GM19324 (cell line): ENCODE measurements around the gene JAGN1.
"Not testable (repeated sequence)": the region's sequence is repeated elsewhere in the genome, so short reads cannot be mapped to it uniquely, and the experiment has no call there.

Experiments used
- ATAC-seq: cut with Tn5 transposase; IDR thresholded peaks from one replicate; pipeline ENCODE4 v1.9.1; 2021; ENCODE audit warnings: mild to moderate bottlenecking, moderate library complexity; ENCODE audit not compliant: unreplicated experiment, low FRiP score

JAGN1 gene

DNA sequence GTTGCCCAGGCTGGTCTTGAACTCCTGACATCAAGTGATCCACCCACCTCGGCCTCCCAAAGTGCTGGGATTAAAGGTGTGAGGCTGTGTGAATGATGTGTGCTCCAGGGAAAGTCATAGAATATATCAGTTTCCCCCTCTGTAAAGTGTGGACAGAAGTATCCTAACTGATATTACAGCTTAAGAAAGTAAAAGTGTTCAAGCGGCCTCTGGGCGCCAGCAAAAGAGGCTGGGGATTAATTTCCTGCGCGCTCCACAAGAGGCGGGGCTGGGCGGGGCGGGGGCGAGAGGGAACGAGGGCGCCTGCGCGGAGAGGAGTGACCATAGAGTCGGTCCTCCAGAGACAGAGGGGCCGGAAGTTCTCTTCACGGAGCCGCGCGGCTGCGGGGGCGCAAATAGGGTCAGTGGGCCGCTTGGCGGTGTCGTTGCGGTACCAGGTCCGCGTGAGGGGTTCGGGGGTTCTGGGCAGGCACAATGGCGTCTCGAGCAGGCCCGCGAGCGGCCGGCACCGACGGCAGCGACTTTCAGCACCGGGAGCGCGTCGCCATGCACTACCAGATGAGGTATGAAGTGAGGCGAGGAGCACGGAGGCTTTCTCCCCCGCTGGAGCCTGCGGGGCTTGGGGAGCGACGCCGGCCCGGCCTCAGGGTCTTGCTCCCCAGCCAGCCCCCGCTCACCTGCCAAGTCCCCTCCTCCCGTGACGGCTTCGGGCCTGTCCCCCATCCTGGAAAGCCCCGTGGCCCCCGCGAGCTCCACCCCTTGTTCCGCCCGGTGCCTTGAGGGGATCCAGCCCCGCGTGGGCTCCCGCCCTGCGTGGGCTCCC lies at the start of gene JAGN1:
Gene JAGN1 (plus strand): TSS at position 362 of the 823 bp plus-strand sequence. CDS start 113 bp downstream, at position 475.
- peak; percentile 89 for ATAC-seq

DNA sequence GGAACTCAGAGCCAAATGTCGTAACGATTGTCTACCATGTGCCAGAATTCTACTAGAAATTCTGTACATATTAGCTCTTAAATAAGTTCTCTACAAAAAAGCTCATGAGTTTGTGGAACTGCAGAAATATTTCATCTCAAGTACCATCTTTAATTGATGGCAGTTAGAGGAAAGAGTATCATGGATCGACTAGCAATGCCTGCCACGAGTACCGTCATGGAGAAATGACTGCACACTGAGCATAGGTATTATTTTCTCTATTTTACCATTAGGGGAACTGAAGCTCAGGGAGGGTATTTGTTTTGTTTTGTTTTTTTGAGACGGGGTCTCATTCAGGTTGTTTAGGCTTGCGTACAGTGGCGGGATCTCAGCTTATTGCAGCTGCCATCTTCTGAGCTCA lies 49.4 kb upstream of the JAGN1 start:
- ATAC-seq, result no peak

DNA sequence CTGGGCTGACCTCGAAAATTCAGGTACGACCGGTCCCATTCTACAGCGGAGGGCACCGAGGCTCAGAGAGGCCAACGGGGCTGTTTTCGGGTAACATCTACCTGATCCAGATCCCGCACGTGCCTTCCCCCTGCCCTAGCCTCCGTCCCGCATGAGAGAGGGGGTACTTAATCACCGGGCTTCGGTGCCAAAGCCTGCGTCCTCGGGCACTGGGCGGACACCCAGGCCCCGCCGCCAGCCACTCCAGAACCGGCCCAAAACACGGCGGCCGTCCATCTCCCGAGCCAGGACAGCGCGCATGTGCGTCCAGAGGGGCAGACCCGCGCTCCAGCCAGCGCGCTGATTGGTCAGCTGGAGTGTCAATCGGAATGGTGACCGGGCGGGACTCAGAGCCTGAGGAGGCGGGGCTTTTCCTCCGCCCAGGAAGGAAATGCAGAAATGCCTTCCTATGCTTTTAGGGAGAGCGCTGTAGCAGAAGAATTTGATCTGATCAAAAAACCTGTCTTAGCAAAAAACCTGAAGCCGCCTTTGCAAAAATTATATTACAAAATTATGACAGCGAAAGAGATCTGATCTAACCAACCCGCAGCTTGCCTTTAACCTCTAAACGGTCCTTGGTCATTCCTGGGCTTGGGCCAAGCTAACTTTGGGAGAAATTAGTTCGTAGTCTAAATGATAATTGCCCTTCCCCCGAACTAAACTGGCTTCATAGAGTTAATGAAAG lies 46.5 kb upstream of the JAGN1 start, which contains the start of gene RPUSD3:
Gene RPUSD3 (minus strand): TSS at position 294 of the 724 bp plus-strand sequence. CDS start 18 bp downstream, at position 276.
- peak; percentile 97 for ATAC-seq

DNA sequence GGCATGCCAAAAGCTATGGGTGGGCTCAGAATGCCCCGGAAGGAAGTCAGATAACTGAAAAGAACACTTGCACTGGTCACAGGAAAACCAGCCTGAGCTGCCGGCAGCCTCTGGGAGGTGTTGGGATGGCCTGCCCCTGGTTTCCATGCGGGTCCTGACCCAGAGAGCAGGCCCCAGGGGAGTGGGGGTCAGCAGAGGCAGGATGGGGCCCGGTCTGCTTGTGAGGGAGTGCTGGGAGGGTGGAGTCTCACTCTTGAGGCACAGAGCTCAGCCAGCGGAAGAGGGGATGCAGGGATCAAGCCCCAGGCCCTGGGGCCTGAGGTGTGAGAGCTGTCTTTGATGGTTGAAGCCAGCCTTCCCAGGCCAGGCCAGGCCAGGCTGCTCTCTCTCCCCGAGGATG lies 44.2 kb upstream of the JAGN1 start:
- ATAC-seq, result no peak

DNA sequence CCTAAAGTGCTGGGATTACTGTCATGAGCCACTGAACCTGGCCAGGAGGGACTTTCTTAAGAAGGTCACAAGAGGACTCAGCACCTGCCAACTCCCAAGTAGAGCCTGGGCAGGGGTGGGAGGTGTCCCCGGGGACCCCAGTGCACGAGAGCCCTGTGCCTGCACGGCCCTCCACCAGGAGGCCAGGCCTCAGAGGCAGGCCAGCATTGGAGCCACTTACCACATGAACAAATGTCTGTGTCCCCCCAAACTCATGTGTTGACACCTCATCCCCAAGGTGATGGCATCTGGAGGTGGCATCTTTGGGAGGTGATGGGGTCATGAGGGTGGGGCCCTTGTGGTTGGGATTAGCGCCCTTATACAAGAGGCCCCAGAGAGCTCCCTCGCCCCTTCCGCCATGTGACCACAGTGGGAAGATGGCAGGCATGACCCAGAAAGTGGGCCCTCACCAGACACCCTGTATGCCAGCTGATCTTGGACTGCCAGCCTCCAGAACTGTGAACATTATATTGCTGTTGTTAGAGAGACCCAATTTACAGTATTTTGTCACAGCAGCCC lies 43.4 kb upstream of the JAGN1 start:
- no peak for ATAC-seq

DNA sequence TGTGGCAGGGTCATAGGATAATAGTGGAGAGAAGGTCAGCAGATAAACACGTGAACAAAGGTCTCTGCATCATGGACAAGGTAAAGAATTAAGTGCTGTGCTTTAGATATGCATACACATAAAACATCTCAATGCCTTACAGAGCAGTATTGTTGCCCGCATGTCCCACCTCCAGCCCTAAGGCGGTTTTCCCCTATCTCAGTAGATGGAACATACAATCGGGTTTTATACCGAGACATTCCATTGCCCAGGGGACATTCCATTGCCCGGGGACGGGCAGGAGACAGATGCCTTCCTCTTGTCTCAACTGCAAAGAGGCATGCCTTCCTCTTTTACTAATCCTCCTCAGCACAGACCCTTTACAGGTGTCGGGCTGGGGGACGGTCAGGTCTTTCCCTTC lies 42.5 kb upstream of the JAGN1 start:
- ATAC-seq, result not testable (repeated sequence)

DNA sequence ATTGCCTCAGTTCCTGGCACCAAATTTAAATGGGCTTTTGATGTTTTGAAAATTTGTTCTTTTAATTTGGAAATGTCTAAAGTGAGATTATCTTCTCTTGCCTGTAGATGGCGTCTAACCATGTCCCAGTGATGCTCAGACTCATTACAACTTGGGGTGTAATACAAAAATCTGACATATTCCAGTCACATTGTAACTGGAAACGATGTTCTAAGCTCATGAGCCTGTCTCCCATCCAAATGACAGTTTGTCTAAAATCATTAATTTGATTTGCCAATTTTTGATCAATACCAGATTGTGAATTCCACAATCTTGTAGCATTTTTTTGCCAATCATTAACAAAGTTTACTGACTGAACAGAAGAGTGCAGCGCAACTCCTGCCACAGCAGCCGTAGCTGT lies 41.5 kb upstream of the JAGN1 start:
- not testable (repeated sequence) for ATAC-seq

DNA sequence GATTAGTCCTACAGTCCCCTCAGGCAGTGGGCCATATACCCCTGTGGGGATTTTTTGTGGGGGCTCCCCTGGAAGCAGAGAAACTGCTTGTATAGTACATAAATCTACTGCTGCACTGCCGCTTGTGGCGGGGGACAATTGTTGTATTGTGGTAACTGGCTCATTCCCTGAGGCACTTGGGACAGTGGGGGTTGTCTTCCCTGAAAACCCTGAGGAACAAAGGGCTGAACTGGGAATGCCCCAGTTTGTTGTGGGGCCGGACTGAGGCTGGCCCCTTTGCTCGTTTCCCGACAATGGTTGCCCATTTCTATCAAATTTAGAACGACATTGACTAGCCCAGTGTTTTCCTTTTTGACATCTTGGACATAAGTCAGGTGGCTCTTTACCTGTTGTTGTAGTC lies 39.0 kb upstream of the JAGN1 start:
- not testable (repeated sequence) for ATAC-seq

DNA sequence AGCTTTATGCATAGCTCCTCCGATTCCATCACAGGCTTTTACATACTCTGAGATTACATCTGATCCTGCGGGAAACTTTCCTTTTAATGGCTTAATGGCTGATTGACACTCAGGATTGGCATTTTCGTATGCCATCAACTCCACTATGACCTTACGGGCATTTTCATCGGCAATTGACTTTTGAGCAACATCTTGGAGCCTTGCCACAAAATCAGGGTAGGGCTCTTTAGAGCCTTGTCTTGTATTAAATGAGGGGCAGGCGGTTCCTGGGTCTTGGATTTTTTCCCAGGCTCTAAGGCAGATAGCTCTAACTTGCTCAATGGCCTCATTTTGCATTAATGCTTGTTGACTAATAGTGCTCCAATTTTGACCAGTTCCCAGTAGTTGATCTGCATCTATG lies 38.5 kb upstream of the JAGN1 start:
- not testable (repeated sequence) for ATAC-seq

DNA sequence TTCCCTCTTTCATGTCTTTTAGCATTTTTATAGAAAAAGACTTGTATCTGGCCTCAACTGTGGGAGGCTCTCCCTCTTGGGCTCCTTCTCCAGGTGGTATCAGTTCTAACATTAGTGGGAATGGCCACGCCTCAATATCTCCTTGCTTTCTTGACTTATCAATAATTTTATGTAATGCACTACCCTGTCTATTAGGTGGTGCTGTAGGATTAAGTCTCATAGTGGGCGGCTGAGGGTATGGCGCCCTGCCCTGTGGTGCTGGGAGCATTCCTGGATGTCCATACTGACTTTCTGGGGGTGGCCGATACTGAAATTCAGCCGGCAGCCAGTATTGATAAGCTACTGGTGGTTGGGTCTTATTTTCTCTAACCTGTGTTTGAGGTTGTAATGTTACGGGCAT lies 37.9 kb upstream of the JAGN1 start:
- no peak for ATAC-seq

DNA sequence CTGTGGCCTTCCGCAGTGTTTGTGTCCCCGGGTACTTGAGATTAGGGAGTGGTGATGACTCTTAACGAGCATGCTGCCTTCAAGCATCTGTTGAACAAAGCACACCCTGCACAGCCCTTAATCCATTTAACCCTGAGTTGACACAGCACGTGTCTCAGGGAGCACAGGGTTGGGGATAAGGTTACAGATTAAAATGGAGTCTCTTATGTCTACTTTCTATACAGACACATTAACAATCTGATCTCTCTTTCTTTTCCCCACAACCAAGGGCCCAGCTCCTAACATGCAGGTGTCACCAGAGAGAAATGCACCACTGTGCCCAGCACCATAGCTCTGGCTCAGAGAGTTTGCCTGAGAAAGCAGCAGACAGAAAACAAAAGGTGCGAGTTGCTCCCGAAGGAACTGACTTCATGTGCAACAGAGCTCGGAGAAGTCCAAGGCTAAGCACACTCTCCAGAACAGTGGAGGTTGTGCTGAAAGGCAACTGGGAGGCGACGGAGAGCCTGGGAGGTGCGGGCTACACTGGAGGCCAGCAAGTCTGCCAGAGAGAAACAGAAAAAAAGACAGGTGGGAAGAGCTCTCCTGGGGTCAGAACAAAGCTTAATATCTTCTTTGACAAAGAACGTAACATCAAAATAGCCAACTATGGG lies 36.0 kb upstream of the JAGN1 start:
- not testable (repeated sequence) for ATAC-seq

DNA sequence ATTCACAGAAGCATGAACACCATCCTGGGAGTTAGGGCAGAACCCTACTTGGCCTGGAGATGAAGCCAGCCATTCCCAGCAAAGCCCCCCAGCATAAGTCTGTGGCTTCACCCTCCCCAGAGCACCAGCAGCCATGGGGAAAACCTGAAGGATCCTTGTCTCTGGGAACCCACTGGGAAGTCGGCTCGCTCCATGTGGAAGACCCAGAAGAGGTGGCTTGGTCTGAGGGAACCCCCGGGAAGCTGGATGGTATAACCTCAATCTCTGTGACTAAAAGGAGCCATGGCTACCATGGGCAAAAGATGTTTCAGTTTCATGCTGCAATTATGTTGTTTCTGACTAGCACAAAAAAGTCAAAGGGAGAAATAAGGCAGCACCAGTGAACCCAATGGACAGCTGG lies 34.8 kb upstream of the JAGN1 start:
- ATAC-seq, result no peak

DNA sequence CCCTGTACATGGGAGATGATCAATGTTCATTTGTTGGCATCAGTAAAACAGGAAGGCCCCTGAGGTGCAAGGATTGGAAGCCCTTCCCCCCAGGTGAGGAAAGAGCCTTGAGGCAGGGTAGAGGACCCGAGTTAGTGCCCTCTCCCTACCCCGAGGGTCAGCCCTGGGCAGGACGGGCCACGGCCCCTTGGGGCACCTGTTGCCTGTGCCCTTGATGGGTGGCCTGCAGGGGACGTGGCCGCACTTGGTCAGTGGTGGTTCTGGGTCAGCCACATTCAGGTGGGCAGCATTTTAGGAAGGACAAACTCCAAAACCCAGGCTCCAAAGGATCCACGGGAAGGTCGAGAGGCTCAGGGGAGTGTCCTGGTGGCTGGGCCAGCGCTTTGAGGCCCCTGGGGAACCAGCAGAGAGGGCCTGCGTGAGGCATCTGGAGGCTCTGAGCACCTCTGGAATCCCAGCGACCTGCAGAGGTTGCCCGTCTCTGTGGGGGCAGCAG lies 30.8 kb upstream of the JAGN1 start:
- no peak for ATAC-seq

DNA sequence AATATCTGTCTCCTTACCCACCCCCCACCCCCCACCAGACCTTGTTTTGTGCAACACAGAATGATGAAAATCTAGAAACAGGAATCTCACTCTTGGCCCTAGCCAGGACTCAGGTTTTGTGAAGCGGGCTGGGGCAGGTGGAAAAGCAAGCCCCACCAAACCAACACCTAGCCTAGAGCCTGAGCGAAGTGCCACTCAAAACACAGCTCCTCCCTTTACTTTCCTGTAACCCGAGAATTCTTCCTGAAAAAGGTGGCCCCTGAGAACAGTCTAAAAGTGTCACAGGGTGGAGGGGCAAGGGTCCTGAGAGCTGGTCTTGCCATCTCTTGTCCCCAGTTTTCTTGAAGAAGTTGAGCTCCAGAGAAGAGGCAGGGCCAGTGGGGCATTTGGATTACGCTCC lies 29.2 kb upstream of the JAGN1 start:
- no peak for ATAC-seq

DNA sequence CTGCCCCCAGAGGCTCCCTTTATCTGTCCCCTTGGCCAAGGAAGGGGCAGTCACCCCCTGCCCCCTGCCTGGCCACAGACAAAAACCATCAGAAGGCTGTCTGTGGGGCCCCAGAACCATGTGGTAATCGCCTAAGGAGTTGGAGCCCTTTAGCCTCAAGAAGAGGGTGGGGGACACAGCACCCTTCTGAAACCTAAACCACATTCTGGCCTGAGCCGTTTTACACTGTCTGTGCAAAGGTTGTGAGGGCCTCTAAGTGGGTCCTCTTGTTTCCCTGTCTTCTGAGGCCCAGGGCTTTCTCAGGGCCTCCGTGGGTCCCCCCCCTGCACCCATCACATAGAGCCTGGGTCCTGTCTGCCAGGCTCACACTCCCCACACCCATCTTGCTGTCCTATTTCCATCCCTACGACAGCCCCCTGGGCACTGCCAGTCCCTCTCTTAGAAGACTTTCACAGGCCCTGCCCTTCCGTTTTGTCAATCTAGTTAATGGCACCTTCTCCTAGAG lies 28.7 kb upstream of the JAGN1 start:
- no peak for ATAC-seq

DNA sequence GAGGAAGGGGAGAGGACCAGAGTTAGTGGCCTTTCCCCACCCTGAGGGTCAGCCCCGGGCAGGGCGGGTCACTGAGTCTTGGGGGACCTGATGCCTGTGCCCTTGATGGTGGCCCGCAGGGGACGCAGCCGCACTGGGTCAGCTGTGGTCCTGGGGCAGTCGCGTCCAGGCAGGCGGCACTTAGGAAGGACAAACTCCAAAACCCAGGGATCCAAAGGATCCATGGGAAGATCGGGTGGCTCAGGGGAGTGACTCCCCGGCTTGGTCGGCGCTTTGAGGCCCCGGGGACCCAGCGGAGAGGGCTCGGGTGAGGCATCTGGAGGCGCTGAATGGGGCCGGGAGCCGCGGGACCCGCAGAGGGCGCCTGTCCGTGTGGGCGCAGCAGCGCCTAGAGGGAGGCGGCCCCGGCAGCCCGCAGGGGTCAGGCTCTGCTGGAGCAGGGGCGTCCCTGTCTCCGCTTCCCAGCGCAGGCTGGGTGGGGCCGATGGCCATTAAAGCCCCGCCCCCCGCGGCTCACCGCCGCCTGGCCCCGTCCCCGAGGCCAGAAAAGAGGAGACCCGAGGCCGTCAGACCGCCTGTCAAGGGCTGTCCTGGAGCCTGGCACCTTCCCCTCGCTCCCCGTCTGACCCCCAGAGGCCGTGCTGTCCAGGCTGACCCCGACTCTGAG lies 27.9 kb upstream of the JAGN1 start:
- no peak for ATAC-seq

DNA sequence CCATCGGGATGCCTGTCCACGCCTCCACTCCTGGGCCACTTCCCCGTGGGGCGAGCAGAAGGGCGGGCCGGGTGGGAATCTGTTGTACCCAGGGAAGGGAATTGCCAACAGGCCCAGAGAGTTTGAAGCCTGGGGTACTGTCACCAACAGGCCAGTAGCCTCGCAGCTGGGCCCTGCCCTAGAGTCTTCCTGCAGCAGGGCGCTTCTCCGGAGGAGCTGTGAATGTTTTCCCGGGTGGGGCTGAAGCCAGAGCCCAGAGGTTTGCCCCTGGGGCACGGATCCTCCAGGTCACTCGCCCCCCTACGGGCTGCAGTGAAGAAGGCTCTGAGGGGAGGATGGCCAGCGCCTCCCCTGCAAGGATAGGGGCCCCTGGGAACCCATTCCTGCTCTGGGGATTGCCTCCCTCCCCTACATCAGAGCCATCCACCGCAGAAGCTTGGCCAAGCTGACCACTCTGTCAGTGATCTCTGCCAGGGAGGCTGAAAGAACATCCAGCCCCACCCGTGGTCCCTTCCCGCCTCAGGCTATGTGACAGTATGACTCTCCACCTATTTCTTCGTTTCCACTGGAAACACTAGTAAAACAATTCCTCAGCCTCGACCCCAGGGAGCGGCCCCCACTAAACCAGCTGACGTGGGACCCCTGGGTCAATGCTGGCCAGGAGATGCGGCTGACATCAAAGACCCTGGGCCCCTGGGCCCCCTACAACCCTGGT lies 27.2 kb upstream of the JAGN1 start:
- no peak for ATAC-seq

DNA sequence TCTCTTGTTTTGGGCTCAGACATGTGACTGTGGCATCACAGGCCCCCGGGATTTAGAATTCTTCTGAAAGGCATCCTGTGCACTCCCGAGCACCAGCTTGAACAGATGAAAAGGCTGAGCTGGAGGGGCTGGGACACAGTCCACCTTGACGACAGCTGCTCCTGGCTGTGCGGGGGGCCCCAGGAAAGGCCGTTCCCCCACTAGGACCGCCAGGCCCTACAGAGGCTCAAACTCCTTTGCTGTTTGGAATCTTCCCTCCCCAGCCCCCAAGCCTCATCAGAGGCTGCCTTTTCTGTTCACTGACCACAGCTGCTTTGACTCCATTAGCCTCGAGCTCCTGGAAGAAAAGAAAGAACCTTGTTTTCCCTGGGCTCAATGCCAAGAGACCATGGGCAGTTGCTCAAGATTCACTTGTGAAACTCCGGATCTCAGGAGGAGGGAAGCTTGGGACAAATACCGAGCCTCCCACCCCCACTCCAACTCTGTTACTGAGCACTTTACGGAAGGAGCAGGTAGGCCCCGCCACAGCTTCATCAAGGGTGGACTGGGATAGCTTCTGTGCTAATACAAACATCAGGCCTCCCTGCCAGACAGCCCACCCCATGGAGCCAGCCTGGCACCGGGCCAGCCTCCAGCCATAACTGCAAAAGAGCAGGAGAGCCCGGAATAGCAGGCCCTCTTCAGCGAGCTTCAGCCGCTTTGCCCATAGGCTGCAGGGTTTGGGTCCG lies 26.0 kb upstream of the JAGN1 start:
- no peak for ATAC-seq
